ENCODE data around the gene CRYBG2.

CRYBG2 gene

GRCh38 chr1:26302733-26303405 lies 51.1 kb downstream of the CRYBG2 start:
- no peak for TF ChIP-seq CTCF (IDR thresholded peaks at IDR 0.05; ENCODE audit: low read depth, low read length)
- TF ChIP-seq MAX (IDR thresholded peaks at IDR 0.05; ENCODE audit: low read depth, low read length) = no peak
- no peak for TF ChIP-seq MYC (IDR thresholded peaks at IDR 0.05; ENCODE audit: low read depth, low read length)
- TF ChIP-seq POLR2A (IDR thresholded peaks at IDR 0.05; ENCODE audit: extremely low read depth, insufficient read length) = no peak
- H3K4me3 ChIP-seq (ENCODE audit: low read depth, low read length) = no peak overlapping the region
- no peak for DNase-seq (ENCODE audit: low read depth)

GRCh38 chr1:26300578-26301275 lies 53.2 kb downstream of the CRYBG2 start:
- H3K4me3 ChIP-seq (ENCODE audit: low read depth, low read length) = no peak overlapping the region
- no peak for DNase-seq (ENCODE audit: low read depth)
- TF ChIP-seq POLR2A (IDR thresholded peaks at IDR 0.05; ENCODE audit: extremely low read depth, insufficient read length) (no peak), MYC (IDR thresholded peaks at IDR 0.05; ENCODE audit: low read depth, low read length) (no peak), CTCF (IDR thresholded peaks at IDR 0.05; ENCODE audit: low read depth, low read length) (no peak), MAX (IDR thresholded peaks at IDR 0.05; ENCODE audit: low read depth, low read length) (no peak)

- no peak for DNase-seq (ENCODE audit: low read depth)
- TF ChIP-seq MAX (IDR thresholded peaks at IDR 0.05; ENCODE audit: low read depth, low read length) (no peak), POLR2A (IDR thresholded peaks at IDR 0.05; ENCODE audit: extremely low read depth, insufficient read length) (no peak), MYC (IDR thresholded peaks at IDR 0.05; ENCODE audit: low read depth, low read length) (no peak), CTCF (IDR thresholded peaks at IDR 0.05; ENCODE audit: low read depth, low read length) (no peak)
- no peak overlapping the region for H3K4me3 ChIP-seq (ENCODE audit: low read depth, low read length)
Measured at GRCh38 chr1:26297791-26298124, 56.2 kb downstream of the CRYBG2 start.

GRCh38 chr1:26297057-26297790 lies 56.7 kb downstream of the CRYBG2 start:
- H3K4me3 ChIP-seq (ENCODE audit: low read depth, low read length) = no peak overlapping the region
- DNase-seq (ENCODE audit: low read depth) = no peak
- no peak for TF ChIP-seq MAX (IDR thresholded peaks at IDR 0.05; ENCODE audit: low read depth, low read length)
- TF ChIP-seq CTCF (IDR thresholded peaks at IDR 0.05; ENCODE audit: low read depth, low read length) = no peak
- TF ChIP-seq POLR2A (IDR thresholded peaks at IDR 0.05; ENCODE audit: extremely low read depth, insufficient read length) = no peak
- no peak for TF ChIP-seq MYC (IDR thresholded peaks at IDR 0.05; ENCODE audit: low read depth, low read length)

GRCh38 chr1:26296340-26297056 lies 57.4 kb downstream of the CRYBG2 start:
- no peak for DNase-seq (ENCODE audit: low read depth)
- no peak for TF ChIP-seq MAX (IDR thresholded peaks at IDR 0.05; ENCODE audit: low read depth, low read length)
- no peak for TF ChIP-seq POLR2A (IDR thresholded peaks at IDR 0.05; ENCODE audit: extremely low read depth, insufficient read length)
- TF ChIP-seq CTCF (IDR thresholded peaks at IDR 0.05; ENCODE audit: low read depth, low read length) = no peak
- TF ChIP-seq MYC (IDR thresholded peaks at IDR 0.05; ENCODE audit: low read depth, low read length) = no peak
- no peak overlapping the region for H3K4me3 ChIP-seq (ENCODE audit: low read depth, low read length)
